K562 (cell line): ENCODE data around the gene NEURL2. TPM values are rescaled to one million over a fixed set of nuclear protein-coding genes. Genes with fewer than 3 reads are reported as not detected.

ENCODE experiments used
- ASH1L ChIP-seq: fragments of 450-650 bp; IDR thresholded peaks from 2 replicates; pipeline ENCODE4 v1.6.1; 2018; ENCODE audit warnings: borderline replicate concordance, mild to moderate bottlenecking, low read depth; ENCODE audit not compliant: partially characterized antibody
- BRF1 ChIP-seq: IDR thresholded peaks from 3 replicates; pipeline ENCODE4 v1.6.1; 2011; ENCODE audit warnings: borderline replicate concordance, mild to moderate bottlenecking; ENCODE audit not compliant: insufficient read length; ENCODE audit errors: extremely low read depth
- CCNT2 ChIP-seq: IDR thresholded peaks from 2 replicates; pipeline ENCODE4 v1.6.1; 2011; ENCODE audit warnings: borderline replicate concordance, low read depth, mild to moderate bottlenecking, moderate library complexity, mixed read lengths, low read length; ENCODE audit not compliant: insufficient read length; ENCODE audit errors: extremely low read depth
- FOSL1 ChIP-seq: fragments of 200-800 bp; sonication (Bioruptor generic); conservative IDR thresholded peaks from 2 replicates; pipeline ENCODE4 v1.6.1; 2016; ENCODE audit warnings: missing genetic modification characterization, missing compliant biosample characterization
- MCM2 ChIP-seq: fragments of 450-650 bp; IDR thresholded peaks from 2 replicates; pipeline ENCODE4 v1.6.1; 2017; ENCODE audit warnings: low read depth, mild to moderate bottlenecking
- NEUROD1 ChIP-seq: fragments of 150-350 bp; IDR thresholded peaks from 2 replicates; pipeline ENCODE4 v1.6.1; 2014; ENCODE audit warnings: borderline replicate concordance, low read length, low read depth; ENCODE audit not compliant: partially characterized antibody
- NFATC3 ChIP-seq: fragments of 450-650 bp; IDR thresholded peaks from 2 replicates; pipeline ENCODE4 v1.6.1; 2017; ENCODE audit warnings: mild to moderate bottlenecking
- PHTF2 ChIP-seq: fragments of 250-450 bp; sonication (Bioruptor Pico); IDR thresholded peaks from 2 replicates; pipeline ENCODE4 v1.5.0; 2021; ENCODE audit warnings: mild to moderate bottlenecking
- RCOR1 ChIP-seq, 2 experiments: IDR thresholded peaks; 2 replicates each; pipeline ENCODE4 v1.6.1; 2012; ENCODE audit warnings: low read depth in 2 of 2, low read length in 2 of 2, borderline replicate concordance in 1 of 2, improper control_type of control experiment in 1 of 2
- RFX5 ChIP-seq: IDR thresholded peaks from 2 replicates; pipeline ENCODE4 v1.6.1; 2011; ENCODE audit warnings: low read depth, mild to moderate bottlenecking, improper control_type of control experiment, low read length
- RNF2 ChIP-seq: sonication (generic); IDR thresholded peaks from 2 replicates; pipeline ENCODE4 v1.6.1; 2016
- ZBED1 ChIP-seq: IDR thresholded peaks from 2 replicates; pipeline ENCODE4 v1.6.1; 2014
- ZFP36 ChIP-seq: fragments of 150-350 bp; IDR thresholded peaks from 2 replicates; pipeline ENCODE4 v1.6.1; 2018; ENCODE audit warnings: low read length, low read depth; ENCODE audit not compliant: partially characterized antibody
- ZKSCAN3 ChIP-seq: fragments of 250-450 bp; sonication (Bioruptor Pico); IDR thresholded peaks from 2 replicates; pipeline ENCODE4 v1.4.0; 2020
- ZNF253 ChIP-seq: fragments of 250-450 bp; sonication (Bioruptor Pico); conservative IDR thresholded peaks from 2 replicates; pipeline ENCODE4 v1.6.1; 2021; ENCODE audit warnings: mild to moderate bottlenecking
- ZNF384 ChIP-seq: IDR thresholded peaks from 2 replicates; pipeline ENCODE4 v1.6.1; 2012; ENCODE audit warnings: low read depth, low read length, improper control_type of control experiment
- ZNF436 ChIP-seq: fragments of 250-450, 450-650 bp; sonication (Bioruptor Pico); formaldehyde crosslinking; IDR thresholded peaks from 2 replicates; pipeline ENCODE4 v1.7.0; 2020; ENCODE audit warnings: mild to moderate bottlenecking
- ZNF707 ChIP-seq: fragments of 250-450 bp; sonication (Bioruptor Pico); conservative IDR thresholded peaks from 2 replicates; pipeline ENCODE4 v1.8.0; 2022; ENCODE audit warnings: inconsistent platforms, mild to moderate bottlenecking, moderate library complexity
- polyA plus RNA-seq, 8 experiments: library from polyadenylated mRNA; depleted of rRNA in 4 of 8; stranded (reverse) in 5 of 8; unstranded in 3 of 8; fragments of >200 nt; fragmentation: Nextera tagmentation in 2 of 8; fragmentation: Illumina TruSeq in 1 of 8; extraction: Ambion mirVana in 2 of 8; extraction: Trizol in 1 of 8; gene quantifications; 2 replicates each; pipeline versions ENCODE4 v1.2.1 to v1.2.3, GENCODE V29; 2011 to 2014; ENCODE audit warnings: inconsistent platforms in 1 of 8, missing spikeins in 1 of 8
- total RNA-seq, 7 experiments: library from RNA; depleted of rRNA in 6 of 7; stranded (reverse); fragments of >200 nt in 6 of 7; fragmentation: Illumina TruSeq in 2 of 7; extraction: Trizol in 2 of 7; gene quantifications; 2 replicates each; pipeline versions ENCODE4 v1.2.1 to v1.2.3, GENCODE V29; 2011 to 2021; ENCODE audit warnings: low replicate concordance in 1 of 7
- TF ChIP-seq, protein P1 (sequence below): fragments of 250-450 bp; sonication (Bioruptor Pico); IDR thresholded peaks from 2 replicates; pipeline ENCODE4 v1.4.0; 2020
- TF ChIP-seq, protein P2 (sequence below): sonication (generic); formaldehyde crosslinking; IDR thresholded peaks from 2 replicates; pipeline ENCODE4 v1.8.0; 2022; ENCODE audit warnings: mild to moderate bottlenecking, missing genetic modification reagents
- TF ChIP-seq, protein P3 (sequence below): IDR thresholded peaks from 2 replicates; pipeline ENCODE4 v1.6.1; 2016; ENCODE audit warnings: missing genetic modification characterization, missing compliant biosample characterization
- TF ChIP-seq, protein P4 (sequence below): fragments of 250-450 bp; sonication (Bioruptor Pico); IDR thresholded peaks from 2 replicates; pipeline ENCODE4 v1.8.0; 2021; ENCODE audit warnings: borderline replicate concordance, mild to moderate bottlenecking, moderate library complexity; ENCODE audit not compliant: poor library complexity, severe bottlenecking

NEURL2 gene
- total and polyA plus RNA-seq, 9 of the 15 experiments (the other 6 are each of a cell fraction or from before 2014, with no cell fraction given): 0.22 to 1.9 (median 0.50) TPM; not detected in 1

DNA sequence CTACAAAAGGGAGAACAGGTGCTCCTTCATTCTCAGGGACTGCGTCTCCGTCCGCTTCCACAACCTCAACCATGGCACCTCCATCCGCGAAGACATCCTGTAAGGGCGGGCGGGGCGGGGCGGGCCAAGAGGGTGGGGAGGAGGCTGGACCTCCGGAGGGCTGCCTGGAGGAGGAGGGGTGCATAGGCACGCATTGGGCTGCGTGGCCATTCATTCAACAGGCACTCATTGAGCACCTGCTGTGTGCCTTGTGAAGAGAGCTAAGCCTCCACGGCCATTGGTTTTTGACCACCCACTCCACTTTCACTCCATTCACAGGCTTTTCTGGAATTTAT is 33.2 kb downstream of the NEURL2 start (continued):
- TF ChIP-seq PHTF2 (CRISPR knock-in tag) (no peak), ZNF384 (no peak), CCNT2 (no peak), NEUROD1 (no peak), RFX5 (no peak), RNF2 (no peak), ZBED1 (no peak), ZKSCAN3 (CRISPR knock-in tag) (no peak), ZNF253 (no peak), MCM2 (no peak), ZNF436 (CRISPR knock-in tag) (peak; percentile 95), ZNF707 (CRISPR knock-in tag) (no peak), FOSL1 (tag) (no peak), NFATC3 (no peak), RCOR1 (IDR thresholded peaks at IDR 0.05; ENCODE audit: borderline replicate concordance in 1 of 2, low read depth in 2 of 2, low read length in 2 of 2) (peak in 1 of 2 experiments; percentile 80; a peak in 2 of 4 replicates), BRF1 (no peak), ZFP36 (peak; percentile 99), ASH1L (no peak)
- TF ChIP-seq, protein P1, sequence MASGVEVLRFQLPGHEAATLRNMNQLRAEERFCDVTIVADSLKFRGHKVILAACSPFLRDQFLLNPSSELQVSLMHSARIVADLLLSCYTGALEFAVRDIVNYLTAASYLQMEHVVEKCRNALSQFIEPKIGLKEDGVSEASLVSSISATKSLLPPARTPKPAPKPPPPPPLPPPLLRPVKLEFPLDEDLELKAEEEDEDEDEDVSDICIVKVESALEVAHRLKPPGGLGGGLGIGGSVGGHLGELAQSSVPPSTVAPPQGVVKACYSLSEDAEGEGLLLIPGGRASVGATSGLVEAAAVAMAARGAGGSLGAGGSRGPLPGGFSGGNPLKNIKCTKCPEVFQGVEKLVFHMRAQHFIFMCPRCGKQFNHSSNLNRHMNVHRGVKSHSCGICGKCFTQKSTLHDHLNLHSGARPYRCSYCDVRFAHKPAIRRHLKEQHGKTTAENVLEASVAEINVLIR (CRISPR knock-in tag): no peak
- TF ChIP-seq, protein P2, sequence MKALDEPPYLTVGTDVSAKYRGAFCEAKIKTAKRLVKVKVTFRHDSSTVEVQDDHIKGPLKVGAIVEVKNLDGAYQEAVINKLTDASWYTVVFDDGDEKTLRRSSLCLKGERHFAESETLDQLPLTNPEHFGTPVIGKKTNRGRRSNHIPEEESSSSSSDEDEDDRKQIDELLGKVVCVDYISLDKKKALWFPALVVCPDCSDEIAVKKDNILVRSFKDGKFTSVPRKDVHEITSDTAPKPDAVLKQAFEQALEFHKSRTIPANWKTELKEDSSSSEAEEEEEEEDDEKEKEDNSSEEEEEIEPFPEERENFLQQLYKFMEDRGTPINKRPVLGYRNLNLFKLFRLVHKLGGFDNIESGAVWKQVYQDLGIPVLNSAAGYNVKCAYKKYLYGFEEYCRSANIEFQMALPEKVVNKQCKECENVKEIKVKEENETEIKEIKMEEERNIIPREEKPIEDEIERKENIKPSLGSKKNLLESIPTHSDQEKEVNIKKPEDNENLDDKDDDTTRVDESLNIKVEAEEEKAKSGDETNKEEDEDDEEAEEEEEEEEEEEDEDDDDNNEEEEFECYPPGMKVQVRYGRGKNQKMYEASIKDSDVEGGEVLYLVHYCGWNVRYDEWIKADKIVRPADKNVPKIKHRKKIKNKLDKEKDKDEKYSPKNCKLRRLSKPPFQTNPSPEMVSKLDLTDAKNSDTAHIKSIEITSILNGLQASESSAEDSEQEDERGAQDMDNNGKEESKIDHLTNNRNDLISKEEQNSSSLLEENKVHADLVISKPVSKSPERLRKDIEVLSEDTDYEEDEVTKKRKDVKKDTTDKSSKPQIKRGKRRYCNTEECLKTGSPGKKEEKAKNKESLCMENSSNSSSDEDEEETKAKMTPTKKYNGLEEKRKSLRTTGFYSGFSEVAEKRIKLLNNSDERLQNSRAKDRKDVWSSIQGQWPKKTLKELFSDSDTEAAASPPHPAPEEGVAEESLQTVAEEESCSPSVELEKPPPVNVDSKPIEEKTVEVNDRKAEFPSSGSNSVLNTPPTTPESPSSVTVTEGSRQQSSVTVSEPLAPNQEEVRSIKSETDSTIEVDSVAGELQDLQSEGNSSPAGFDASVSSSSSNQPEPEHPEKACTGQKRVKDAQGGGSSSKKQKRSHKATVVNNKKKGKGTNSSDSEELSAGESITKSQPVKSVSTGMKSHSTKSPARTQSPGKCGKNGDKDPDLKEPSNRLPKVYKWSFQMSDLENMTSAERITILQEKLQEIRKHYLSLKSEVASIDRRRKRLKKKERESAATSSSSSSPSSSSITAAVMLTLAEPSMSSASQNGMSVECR (CRISPR knock-in tag): 0 out of 2 replicates have a peak, but pooled peaks have one; percentile 53
- TF ChIP-seq, protein P3, sequence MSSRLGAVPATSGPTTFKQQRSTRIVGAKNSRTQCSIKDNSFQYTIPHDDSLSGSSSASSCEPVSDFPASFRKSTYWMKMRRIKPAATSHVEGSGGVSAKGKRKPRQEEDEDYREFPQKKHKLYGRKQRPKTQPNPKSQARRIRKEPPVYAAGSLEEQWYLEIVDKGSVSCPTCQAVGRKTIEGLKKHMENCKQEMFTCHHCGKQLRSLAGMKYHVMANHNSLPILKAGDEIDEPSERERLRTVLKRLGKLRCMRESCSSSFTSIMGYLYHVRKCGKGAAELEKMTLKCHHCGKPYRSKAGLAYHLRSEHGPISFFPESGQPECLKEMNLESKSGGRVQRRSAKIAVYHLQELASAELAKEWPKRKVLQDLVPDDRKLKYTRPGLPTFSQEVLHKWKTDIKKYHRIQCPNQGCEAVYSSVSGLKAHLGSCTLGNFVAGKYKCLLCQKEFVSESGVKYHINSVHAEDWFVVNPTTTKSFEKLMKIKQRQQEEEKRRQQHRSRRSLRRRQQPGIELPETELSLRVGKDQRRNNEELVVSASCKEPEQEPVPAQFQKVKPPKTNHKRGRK (tag): no peak
- TF ChIP-seq, protein P4, sequence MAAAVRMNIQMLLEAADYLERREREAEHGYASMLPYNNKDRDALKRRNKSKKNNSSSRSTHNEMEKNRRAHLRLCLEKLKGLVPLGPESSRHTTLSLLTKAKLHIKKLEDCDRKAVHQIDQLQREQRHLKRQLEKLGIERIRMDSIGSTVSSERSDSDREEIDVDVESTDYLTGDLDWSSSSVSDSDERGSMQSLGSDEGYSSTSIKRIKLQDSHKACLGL (CRISPR knock-in tag): no peak
